Uterus (tissue), 2 donors: ENCODE measurements around the gene FAM184A.

Experiments
- CTCF ChIP-seq, 4 experiments: fragments of 200-600 bp in 2 of 4; fragments of 450-650 bp in 2 of 4; sonication (generic) in 2 of 4; IDR thresholded peaks; one replicate each; pipeline ENCODE4 v1.5.1; 2016 to 2019; ENCODE audit warnings: antibody characterized with exemption in 4 of 4, mild to moderate bottlenecking in 2 of 4, moderate library complexity in 1 of 4
- POLR2A ChIP-seq, 2 donors: fragments of 450-650 bp; IDR thresholded peaks; one replicate each; pipeline ENCODE4 v1.6.1; 2016; ENCODE audit warnings: antibody characterized with exemption in 2 of 2, mild to moderate bottlenecking in 1 of 2, moderate library complexity in 1 of 2

DNA sequence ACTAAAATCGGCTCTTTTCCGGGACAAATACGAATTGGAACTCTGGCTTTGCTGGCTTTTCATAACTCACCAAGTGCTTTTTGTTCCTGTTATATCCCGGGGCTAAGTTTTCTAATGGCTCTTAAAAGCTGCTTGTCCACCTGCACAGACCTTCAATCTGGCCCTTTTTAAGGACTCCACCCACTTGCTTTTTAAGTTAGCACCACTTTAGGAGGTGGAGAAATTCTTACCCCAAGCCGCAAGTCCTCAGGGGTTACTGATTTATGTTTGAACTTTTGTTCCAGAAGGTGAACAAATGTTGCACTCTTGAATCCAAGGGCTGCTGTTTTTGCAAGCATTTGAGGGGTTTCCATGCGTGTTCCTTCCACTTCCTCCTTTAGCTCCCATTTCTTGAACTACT, 37.8 kb downstream of the FAM184A start:
- TF ChIP-seq CTCF (IDR thresholded peaks at IDR 0.05) (no peak), POLR2A (IDR thresholded peaks at IDR 0.05) (no peak)
